HL-60 (cell line): ENCODE data around the gene KRT16.

Experiments used
- CTCF ChIP-seq: IDR thresholded peaks from one replicate; pipeline ENCODE4 v1.5.1; 2011; ENCODE audit warnings: low read length, control low read depth, inconsistent platforms; ENCODE audit not compliant: insufficient read depth
- GABPA ChIP-seq: IDR thresholded peaks from 2 replicates; pipeline ENCODE4 v1.6.1; 2012; ENCODE audit warnings: low read depth
- POLR2AphosphoS5 ChIP-seq: IDR thresholded peaks from 2 replicates; pipeline ENCODE4 v1.6.1; 2012; ENCODE audit warnings: low read depth
- TF ChIP-seq, protein P1 (sequence below): IDR thresholded peaks from 2 replicates; pipeline ENCODE4 v1.6.1; 2012; ENCODE audit warnings: low read depth; ENCODE audit not compliant: insufficient replicate concordance

DNA sequence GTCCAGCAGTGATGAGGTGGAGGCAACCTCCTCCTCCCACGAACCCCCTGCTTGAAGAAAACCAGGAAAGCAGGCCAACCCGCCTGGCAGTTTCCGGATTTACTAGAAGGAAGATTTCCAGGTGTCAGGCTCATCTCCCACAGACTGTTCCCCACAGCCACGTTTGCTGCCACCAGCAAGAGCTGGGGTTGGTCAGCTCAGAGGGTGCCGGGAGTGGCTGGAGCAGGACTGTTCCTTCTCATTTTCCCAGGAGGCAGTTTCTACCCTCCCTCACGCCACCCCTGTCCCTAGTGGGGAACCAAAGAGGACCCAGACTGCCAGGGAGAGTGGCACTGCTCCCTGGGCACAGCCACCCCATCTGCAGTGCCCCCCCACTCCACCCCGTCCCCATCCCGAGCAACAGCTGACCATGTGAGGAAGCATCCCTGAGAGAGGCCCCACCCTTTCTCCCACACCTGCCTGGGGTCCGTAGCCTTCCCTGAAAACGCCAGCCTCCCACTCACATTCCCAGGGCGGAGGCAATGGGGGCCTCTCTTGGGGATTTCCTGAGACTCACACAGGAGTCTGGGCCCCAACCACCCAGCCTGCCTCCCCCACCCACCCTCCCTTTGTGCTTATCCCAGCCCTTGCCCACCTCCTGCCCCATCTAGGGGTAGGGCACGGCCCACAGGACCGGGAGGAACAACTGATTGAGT lies 5.9 kb upstream of the KRT16 start:
- no peak for TF ChIP-seq CTCF
- TF ChIP-seq, protein P1, sequence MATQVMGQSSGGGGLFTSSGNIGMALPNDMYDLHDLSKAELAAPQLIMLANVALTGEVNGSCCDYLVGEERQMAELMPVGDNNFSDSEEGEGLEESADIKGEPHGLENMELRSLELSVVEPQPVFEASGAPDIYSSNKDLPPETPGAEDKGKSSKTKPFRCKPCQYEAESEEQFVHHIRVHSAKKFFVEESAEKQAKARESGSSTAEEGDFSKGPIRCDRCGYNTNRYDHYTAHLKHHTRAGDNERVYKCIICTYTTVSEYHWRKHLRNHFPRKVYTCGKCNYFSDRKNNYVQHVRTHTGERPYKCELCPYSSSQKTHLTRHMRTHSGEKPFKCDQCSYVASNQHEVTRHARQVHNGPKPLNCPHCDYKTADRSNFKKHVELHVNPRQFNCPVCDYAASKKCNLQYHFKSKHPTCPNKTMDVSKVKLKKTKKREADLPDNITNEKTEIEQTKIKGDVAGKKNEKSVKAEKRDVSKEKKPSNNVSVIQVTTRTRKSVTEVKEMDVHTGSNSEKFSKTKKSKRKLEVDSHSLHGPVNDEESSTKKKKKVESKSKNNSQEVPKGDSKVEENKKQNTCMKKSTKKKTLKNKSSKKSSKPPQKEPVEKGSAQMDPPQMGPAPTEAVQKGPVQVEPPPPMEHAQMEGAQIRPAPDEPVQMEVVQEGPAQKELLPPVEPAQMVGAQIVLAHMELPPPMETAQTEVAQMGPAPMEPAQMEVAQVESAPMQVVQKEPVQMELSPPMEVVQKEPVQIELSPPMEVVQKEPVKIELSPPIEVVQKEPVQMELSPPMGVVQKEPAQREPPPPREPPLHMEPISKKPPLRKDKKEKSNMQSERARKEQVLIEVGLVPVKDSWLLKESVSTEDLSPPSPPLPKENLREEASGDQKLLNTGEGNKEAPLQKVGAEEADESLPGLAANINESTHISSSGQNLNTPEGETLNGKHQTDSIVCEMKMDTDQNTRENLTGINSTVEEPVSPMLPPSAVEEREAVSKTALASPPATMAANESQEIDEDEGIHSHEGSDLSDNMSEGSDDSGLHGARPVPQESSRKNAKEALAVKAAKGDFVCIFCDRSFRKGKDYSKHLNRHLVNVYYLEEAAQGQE = no peak
- TF ChIP-seq GABPA = no peak
- no peak for TF ChIP-seq POLR2AphosphoS5
